Smooth muscle cell of the coronary artery (primary cell): ENCODE measurements around the gene MSLN. TPM values are rescaled to one million over a fixed set of nuclear protein-coding genes. Genes with fewer than 3 reads are reported as not detected.

Source experiments
- total RNA-seq: library from RNA; depleted of rRNA; stranded (reverse); fragments of >200 nt; gene quantifications from 2 replicates; pipeline ENCODE4 v1.2.3, GENCODE V29; 2014; ENCODE audit warnings: low replicate concordance

The MSLN gene
- not detected in 2 replicates for total RNA-seq

DNA sequence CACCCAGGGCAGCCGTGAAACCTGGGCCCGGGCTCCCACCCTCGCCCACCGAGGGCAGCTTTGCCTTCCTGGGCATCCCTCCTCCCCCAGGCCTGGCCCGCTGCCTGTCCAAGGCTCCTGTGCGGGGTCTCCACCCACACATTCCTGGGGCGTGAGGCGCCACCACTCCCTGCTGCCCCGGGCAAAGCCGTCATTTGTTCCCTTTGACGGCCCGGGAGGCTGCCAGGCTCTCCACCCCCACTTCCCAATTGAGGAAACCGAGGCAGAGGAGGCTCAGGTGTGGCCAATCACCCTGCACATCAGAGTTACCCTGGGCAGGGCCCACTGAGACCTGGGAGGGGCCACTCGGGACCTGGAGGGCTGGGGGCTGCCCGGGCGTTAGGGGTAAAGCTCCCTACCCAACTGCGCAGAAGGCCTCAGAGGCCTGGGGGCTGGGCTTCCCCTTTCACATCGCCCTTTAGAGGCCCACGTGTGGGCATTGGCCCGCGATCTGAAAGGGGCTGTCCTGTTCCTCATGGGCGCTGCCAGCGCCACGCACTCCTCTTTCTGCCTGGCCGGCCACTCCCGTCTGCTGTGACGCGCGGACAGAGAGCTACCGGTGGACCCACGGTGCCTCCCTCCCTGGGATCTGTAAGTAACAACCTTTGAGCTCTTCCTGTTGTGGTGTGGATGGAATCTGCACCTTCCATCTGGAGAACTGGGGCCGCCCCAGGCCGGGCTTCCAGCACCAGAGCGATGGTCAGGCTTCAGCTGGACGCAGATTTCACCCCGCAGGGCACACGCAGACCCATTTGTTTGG, at the start of gene MSLN:
TSS of gene MSLN (plus strand) at position 190 of the 799 bp plus-strand sequence. CDS start 1,947 bp downstream, outside the sequence.

DNA sequence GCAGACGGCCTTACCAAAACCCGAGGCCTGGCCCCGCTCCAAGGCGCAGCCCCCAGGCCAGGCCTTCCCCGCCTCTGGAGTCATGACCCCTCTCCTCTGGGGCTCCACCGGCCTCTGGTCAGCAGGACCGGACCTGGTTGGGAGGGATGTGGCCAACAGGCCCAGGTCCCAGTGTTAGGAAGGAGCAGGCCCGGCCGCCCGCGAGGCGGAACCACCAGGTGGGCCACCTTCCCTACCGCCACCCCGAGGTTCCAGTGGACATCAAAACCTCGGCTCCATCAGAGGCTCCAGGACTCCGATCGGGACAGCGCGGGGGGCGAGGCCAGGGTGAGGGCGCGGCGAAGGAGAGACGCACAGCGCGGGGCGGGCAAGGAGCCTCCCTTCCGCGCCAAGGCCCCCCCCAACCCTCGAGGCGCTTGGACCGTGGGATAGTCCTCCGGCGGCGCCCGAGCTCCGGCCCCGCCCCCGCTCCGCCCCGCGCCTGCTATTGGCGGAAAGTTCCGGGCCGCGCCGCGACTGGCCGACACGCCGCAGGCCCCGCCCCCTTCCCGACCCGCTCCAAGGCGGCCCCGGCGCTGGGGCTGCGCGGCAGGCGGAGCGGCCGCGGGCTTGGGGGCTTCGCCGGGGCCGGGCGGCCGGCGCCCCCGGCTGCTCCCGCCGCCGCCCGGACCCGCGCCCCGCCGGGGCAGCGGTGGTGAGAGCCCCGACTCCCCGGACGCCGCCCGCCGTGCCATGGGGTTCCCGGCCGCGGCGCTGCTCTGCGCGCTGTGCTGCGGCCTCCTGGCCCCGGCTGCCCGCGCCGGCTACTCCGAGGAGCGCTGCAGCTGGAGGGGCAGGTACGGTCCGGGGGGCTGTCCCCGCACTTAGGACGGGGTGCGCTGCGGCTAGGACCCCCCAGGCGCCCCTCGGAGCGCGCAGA, 45.7 kb upstream of the MSLN start, which contains the start of gene METRN:
TSS of gene METRN (plus strand) at position 561 of the 919 bp plus-strand sequence. CDS start at position 733, 172 bp downstream.

DNA sequence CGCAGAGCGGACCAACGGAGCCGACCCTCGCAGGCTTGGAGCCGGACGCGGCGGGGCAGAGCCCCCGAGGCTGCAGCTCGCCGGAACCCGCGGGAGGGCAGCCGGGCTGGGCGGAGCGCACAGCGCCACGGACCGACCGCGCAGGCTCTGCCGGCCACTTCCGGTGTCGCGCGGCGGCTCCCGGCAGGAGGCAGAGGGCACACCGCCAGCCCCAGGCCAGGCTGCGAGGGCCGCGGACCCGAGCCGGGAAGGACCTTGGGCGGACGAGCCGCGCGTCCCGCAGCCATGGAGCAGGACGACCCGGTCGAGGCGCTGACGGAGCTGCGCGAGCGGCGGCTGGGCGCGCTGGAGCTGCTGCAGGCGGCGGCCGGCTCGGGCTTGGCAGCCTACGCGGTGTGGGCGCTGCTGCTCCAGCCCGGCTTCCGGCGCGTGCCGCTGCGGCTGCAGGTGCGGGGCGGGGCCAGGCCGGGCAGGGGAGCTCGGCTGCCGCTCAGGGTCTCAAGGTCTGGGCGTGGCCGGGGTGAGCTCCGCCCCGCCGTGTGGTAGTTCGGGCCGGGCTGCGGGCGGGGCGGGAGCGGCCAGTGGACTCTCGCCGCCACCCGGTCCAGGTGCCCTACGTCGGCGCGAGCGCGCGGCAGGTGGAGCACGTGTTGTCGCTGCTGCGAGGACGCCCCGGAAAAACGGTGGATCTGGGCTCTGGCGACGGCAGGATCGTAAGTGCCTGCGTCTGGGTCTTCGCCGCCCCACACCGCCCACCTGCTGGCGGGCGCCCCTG, 39.4 kb upstream of the MSLN start, which contains the start of gene ANTKMT:
TSS of gene ANTKMT (plus strand) at position 157 of the 775 bp plus-strand sequence. CDS start at position 286, 129 bp downstream.

DNA sequence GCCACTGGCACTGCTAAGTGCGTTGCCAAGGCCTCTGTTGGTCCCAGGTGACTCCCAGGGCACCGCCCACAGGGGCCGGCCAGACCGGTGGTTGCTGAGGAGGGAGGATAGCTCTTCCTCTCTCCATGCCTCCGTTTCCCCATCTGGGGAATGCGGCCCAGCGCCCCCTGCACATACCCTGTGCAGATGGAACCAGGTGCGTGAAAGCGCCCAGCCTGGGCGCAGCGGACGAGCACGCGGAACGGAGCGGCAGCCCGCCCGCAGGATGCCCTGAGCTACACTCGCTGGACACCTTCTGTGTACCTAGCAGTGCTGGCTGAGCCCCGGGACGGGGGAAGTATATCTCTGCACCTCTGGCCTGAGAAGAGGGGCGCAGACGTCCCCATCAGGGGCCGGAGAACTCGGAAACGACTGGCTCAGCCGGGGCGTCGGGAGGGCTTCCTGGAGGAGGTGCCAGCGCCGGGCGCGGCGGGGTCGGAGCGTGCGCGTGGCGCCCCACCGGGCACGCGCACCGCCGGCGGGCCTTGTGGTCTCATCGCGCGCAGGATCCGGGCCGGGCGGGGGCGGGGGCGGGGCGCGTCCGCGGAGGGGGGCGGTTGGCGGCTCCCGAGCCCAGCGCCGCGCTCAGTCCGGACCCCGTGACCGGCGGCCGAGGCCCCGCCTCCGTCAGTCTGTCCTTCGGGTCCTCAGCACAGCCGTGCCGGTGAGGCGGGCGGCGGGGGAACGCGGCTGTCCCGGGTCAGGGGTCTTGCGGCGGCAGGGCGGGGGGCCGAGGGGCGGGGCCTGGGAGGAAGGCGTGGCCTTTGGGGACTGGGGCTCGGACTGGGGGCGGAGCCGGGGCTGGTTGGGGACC, 33.9 kb upstream of the MSLN start, which contains the start of the genes CCDC78 and HAGHL:
TSS of gene CCDC78 (minus strand) at position 6 of the 853 bp plus-strand sequence. CDS start 76 bp downstream, outside the sequence.
TSS of gene HAGHL (plus strand) at position 669 of the 853 bp plus-strand sequence. CDS start 404 bp downstream, outside the sequence.

DNA sequence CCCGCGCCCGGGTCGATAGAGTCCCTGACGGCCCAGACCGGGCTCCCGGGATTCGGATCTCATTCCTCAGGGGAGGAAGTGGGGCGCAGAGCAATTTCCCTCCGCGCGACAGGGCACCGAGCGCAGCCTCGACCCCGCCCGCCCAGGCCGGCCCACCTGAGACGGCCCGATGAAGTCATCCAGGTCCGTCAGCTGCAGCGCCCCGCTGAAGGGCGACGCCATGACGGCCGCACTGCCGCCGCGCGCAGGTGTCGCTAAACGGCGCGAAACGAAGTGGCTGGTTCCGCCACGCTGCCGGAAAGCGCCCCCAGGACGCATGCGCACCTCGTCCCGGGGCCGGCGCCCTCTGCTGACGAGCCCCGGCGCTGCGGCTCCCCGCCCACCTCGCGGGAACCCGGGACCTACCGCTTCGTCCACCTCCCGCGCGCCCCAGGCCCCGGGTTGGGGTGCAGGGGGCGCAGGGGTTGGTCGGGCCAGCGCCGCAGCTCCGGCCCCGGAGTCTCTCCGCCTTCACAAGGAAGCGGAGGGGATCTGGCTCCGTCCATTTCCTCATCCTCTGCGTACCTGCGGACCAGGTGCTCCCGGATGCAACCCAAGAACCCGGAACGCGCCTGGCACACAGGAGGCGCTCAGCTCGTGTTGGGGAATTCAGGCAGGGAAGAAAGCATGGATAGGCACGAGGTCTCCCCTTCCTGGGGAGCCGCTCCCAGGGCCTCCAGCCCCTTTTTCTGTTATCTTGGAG, 19.6 kb upstream of the MSLN start, which contains the start of gene CIAO3:
TSS of gene CIAO3 (minus strand) at position 234 of the 742 bp plus-strand sequence. CDS start at position 222, 12 bp downstream.

DNA sequence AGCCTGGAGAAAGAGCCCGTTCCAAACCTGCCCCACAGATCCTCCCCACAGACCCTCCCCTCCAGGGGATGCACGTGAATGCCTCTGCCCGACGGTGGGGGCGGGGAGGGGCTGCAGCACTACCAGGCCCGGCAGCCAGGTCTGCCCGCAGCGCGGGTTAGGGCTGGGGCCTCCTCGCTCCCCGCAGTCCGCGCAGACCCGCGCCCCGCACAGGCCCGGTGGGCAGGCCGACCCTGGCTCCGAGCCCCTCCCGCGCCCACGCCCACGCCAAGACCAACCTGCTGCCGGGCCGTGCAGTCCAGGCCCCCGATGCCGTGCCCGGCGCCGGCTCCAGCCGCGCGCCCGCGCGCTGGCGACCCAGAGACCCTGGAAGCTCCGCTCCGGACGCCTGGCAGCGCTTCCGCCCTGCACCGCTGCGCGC, 27.5 kb downstream of the MSLN start, which contains the start of gene RPUSD1:
TSS of gene RPUSD1 (minus strand) at position 404 of the 421 bp plus-strand sequence. CDS start 644 bp downstream, outside the sequence.

DNA sequence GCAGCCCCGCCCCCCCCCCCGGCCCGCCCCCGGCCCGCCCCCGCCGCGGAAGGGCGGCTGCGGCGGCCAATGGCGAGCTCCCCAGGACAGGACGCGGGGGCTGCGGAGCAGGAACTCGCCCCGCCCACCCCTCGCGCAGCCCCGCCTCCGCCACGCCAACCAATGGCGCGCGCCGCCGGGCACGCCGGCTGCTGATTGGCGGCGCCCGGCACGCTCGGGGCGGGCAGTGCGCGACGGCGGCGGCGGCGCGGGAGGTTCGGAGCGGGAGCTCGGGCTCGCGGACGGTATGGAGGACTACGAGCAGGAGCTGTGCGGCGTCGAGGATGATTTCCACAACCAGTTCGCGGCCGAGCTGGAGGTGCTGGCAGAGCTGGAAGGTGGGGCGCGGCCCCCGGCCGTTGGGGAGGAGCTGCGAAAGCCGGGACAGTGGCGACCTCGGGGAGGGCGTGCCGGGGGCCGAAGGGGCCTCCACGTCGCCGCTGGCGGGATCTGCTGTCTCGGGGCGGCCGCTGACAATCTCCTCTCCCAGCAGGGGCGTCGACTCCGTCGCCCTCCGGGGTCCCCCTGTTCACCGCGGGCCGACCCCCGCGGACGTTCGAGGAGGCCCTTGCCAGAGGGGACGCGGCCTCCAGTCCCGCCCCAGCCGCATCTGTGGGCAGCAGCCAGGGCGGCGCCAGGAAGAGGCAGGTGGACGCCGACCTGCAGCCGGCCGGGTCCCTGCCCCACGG, 28.0 kb downstream of the MSLN start, which contains the start of gene CHTF18:
TSS of gene CHTF18 (plus strand) at position 222 of the 728 bp plus-strand sequence. CDS start at position 287, 65 bp downstream.

DNA sequence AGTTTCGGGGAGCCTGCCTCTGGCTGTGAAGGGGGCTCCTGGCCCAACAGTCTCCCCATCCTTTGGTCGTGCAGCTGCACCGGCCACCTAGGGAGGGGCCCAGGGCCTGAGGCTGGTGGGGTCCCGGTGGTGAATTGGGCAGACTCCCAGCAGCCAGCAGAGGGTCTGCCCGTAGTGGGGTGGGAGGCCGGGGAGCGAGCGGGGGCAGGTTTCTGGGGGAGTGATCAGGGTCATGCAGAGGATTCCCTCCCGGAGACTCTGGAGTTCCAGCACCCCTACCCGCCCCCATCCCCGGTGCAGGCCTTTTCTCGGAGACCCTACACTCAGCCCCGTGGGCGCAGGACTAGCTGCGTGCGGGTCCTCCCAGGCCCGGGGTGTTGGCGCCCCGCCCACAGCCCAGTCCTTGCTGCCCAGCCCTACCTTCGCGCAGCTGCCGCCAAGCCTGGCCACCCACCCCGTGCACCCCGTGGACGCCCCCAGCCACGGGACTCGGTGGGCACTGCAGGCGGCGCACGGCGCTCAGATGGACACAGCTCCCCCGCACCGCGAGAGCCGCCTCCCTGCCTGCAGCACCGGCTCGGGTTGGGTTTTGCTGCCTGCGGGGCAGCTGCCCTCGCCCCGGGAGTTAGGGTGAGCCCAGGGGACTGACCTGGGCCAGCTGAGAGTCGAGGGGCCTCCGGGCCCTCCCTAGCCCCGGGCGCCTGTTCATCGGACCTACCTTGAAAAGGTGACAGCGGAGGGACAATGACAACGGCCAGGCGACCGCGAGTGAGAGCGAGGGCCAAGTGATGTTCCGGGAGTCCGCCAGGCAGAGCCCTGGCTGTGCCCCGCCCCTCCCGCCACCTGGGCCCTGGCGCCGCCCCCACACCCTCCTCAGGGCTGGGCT, 39.7 kb downstream of the MSLN start, which contains the start of gene GNG13:
TSS of gene GNG13 (minus strand) at position 787 of the 886 bp plus-strand sequence. CDS start 1,657 bp downstream, outside the sequence.

Other genes with a start within 250 kb of the MSLN start
- gene CAPN15, start 233.0 kb upstream of the MSLN start, total RNA-seq, result 12.8 and 17.1 TPM in 2 replicates
- under 0.01 TPM in 1 of 2 replicates, not detected in the other for gene PRR35, start 200.3 kb upstream of the MSLN start, total RNA-seq
- 0.35 and 1.4 TPM in 2 replicates for gene NHLRC4, start 193.7 kb upstream of the MSLN start, total RNA-seq
- gene PIGQ, start 190.8 kb upstream of the MSLN start, total RNA-seq, result 18.5 and 19.5 TPM in 2 replicates
- 8.6 and 9.8 TPM in 2 replicates for gene RAB40C, start 170.7 kb upstream of the MSLN start, total RNA-seq
- 0.08 and 0.12 TPM in 2 replicates for gene WFIKKN1, start 129.7 kb upstream of the MSLN start, total RNA-seq
- 81.6 and 89.4 TPM in 2 replicates for gene METTL26, start 124.4 kb upstream of the MSLN start, total RNA-seq
- gene MCRIP2, start 118.9 kb upstream of the MSLN start, total RNA-seq, result 7.8 and 22.2 TPM in 2 replicates
- gene WDR90, start 111.4 kb upstream of the MSLN start, total RNA-seq, result 7.2 and 9.8 TPM in 2 replicates
- 26.1 and 33.7 TPM in 2 replicates for gene RHOT2, start 92.6 kb upstream of the MSLN start, total RNA-seq
- 0.98 and 6.6 TPM in 2 replicates for gene RHBDL1, start 85.1 kb upstream of the MSLN start, total RNA-seq
- 152 and 251 TPM in 2 replicates for gene STUB1, start 80.3 kb upstream of the MSLN start, total RNA-seq
- 21.8 and 28.3 TPM in 2 replicates for gene JMJD8, start 76.4 kb upstream of the MSLN start, total RNA-seq
- gene WDR24, start 70.3 kb upstream of the MSLN start, total RNA-seq, result 3.1 and 4.9 TPM in 2 replicates
- gene FBXL16, start 54.9 kb upstream of the MSLN start, total RNA-seq, result 0.08 TPM in 1 of 2 replicates, not detected in the other
- gene METRN, start 45.6 kb upstream of the MSLN start, total RNA-seq, result 95.8 and 102 TPM in 2 replicates
- gene ANTKMT, start 39.6 kb upstream of the MSLN start, total RNA-seq, result 8.0 and 27.7 TPM in 2 replicates
- gene CCDC78, start 34.3 kb upstream of the MSLN start, total RNA-seq, result 0.82 and 0.98 TPM in 2 replicates
- gene HAGHL, start 33.6 kb upstream of the MSLN start, total RNA-seq, result 11.2 and 15.9 TPM in 2 replicates
- 24.4 and 28.9 TPM in 2 replicates for gene CIAO3, start 19.7 kb upstream of the MSLN start, total RNA-seq
- 10.1 and 16.2 TPM in 2 replicates for gene RPUSD1, start 27.6 kb downstream of the MSLN start, total RNA-seq
- gene CHTF18, start 27.9 kb downstream of the MSLN start, total RNA-seq, result 2.8 and 5.6 TPM in 2 replicates
- not detected in 2 replicates for gene GNG13, start 40.0 kb downstream of the MSLN start, total RNA-seq
- gene LMF1, start 210.2 kb downstream of the MSLN start, total RNA-seq, result 10.8 and 15.2 TPM in 2 replicates
- gene SOX8, start 221.0 kb downstream of the MSLN start, total RNA-seq, result 0.45 TPM in 1 of 2 replicates, not detected in the other